ENCODE measurements around the gene RHOD. TPM values are rescaled to one million over a fixed set of nuclear protein-coding genes. Genes with fewer than 3 reads are reported as not detected.

RHOD gene
- 1.2 TPM for polyA plus RNA-seq (2012; ENCODE audit: missing spikeins)

DNA sequence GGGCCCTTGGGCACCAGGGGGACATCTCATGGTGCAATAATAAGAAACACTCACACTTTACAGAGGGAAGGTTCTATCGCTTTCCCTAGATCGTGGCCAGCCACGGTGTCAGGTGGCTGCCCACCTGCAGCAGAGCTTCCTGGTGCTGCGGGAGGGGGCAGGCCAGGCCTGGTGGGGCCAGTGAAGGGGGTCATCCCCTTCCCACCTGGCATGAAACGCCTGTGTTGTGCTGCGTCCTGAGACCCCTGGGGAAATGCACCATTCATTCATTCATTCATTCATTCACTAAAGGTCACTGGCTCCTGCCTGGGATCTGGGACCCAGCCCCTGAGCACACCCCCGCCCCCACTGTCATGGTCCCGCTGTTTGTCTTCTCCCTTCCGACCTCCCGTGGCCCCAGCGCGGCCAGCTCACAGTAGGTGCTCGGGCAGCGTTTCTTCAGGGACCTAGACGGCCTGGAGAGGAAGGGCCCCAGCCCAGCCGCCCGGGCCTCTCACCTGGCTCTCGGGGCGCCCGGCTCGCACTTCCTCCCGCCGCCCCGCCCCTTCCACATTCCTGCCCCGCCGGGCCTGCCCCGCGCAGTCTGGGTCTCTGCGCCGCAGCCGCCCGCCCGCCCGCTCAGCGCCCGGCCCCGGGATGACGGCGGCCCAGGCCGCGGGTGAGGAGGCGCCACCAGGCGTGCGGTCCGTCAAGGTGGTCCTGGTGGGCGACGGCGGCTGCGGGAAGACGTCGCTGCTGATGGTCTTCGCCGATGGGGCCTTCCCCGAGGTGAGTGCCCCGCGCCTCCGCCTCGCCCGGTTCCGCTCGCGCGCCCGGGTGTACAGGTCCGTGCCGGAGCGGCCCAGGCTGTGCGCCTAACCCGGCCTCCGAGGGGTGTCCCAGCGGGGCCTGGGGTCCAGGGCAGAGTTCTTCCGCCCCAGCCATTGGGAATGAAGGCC is at the start of gene RHOD:
Gene RHOD, plus strand, starts transcription at position 581 of the 938 bp plus-strand sequence. Its CDS starts 56 bp downstream, at position 637.
- TF ChIP-seq POLR2AphosphoS5 (IDR thresholded peaks at IDR 0.05; ENCODE audit: low read depth, low read length), result no peak
- TF ChIP-seq POLR2A (IDR thresholded peaks at IDR 0.05; ENCODE audit: low read depth, low read length), result no peak
- TF ChIP-seq TAF1 (IDR thresholded peaks at IDR 0.05; ENCODE audit: borderline replicate concordance, low read depth, low read length), result no peak

GRCh38 chr11:67007126-67007525 is 49.5 kb upstream of the RHOD start:
- no peak for FAIRE-seq

More for the DNA sequence above, at the start of gene RHOD:
- DNase-seq (ENCODE audit: insufficient read length), result peak; percentile 64
- FAIRE-seq, result peak; percentile 83

DNA sequence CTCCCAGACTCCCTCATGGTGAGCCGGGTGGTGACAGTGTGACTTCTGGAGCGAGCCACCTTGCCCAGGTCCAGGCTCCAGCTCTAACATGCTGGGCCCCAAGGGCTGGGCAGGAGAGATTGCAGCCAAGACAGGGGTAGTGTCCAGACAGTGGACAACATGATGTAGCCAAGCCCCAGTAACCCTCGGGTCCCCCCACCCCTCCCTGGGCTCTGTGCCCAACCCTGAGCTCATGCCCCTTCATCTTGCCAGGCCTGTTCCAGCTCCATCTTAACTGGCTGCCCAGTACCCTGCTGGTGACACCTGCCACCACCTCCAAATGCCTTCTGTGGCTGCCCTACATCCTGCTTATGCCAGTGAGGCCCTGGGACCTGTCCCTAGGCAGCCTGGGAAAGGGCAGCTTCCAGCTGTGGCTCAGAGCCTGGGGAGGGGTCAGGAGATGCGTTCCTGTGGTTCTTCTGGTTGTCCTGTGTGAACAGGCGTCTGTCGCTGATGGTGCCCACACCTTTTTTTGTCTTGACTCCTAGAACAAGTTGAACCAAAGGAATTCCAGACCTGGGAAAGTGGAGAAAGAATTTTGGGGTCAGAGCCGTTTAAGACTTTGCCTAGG is 46.2 kb upstream of the RHOD start:
- no peak for FAIRE-seq
- TF ChIP-seq POLR2AphosphoS5 (IDR thresholded peaks at IDR 0.05; ENCODE audit: low read depth, low read length) (no peak), POLR2A (IDR thresholded peaks at IDR 0.05; ENCODE audit: low read depth, low read length) (no peak), TAF1 (IDR thresholded peaks at IDR 0.05; ENCODE audit: borderline replicate concordance, low read depth, low read length) (no peak)

More at GRCh38 chr11:67007126-67007525, 49.5 kb upstream of the RHOD start:
- no peak for DNase-seq (ENCODE audit: insufficient read length)
- TF ChIP-seq TAF1 (IDR thresholded peaks at IDR 0.05; ENCODE audit: borderline replicate concordance, low read depth, low read length) (no peak), POLR2A (IDR thresholded peaks at IDR 0.05; ENCODE audit: low read depth, low read length) (no peak)

GRCh38 chr11:67013511-67014045 is 43.1 kb upstream of the RHOD start:
- TF ChIP-seq POLR2AphosphoS5 (IDR thresholded peaks at IDR 0.05; ENCODE audit: low read depth, low read length) (no peak), TAF1 (IDR thresholded peaks at IDR 0.05; ENCODE audit: borderline replicate concordance, low read depth, low read length) (no peak), POLR2A (IDR thresholded peaks at IDR 0.05; ENCODE audit: low read depth, low read length) (no peak)
- FAIRE-seq (no peak), DNase-seq (ENCODE audit: insufficient read length) (no peak)

More for the DNA sequence above, 46.2 kb upstream of the RHOD start:
- DNase-seq (ENCODE audit: insufficient read length), result no peak

DNA sequence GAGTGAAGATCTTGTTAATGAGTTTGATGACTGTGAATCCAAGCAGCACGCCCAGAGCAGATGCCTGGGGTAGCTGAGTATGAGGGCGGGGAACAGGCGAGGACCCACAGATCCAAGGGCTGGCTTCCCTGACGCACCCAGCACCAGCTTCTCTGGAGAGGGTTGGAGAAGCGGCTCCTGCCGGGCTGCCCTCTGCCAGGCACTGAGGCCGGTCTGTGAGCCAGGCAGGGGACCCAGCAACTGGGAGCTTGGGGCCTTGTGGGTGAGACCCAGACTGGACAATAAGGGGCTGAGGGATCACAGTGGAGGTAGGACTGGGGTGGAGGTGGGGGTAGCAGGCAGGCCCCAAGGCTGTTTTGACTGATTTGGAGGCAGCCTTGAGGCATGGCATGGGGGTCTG is 42.3 kb upstream of the RHOD start:
- DNase-seq (ENCODE audit: insufficient read length) (no peak), FAIRE-seq (no peak)
- TF ChIP-seq TAF1 (IDR thresholded peaks at IDR 0.05; ENCODE audit: borderline replicate concordance, low read depth, low read length), result no peak
- no peak for TF ChIP-seq POLR2A (IDR thresholded peaks at IDR 0.05; ENCODE audit: low read depth, low read length)
- no peak for TF ChIP-seq POLR2AphosphoS5 (IDR thresholded peaks at IDR 0.05; ENCODE audit: low read depth, low read length)

DNA sequence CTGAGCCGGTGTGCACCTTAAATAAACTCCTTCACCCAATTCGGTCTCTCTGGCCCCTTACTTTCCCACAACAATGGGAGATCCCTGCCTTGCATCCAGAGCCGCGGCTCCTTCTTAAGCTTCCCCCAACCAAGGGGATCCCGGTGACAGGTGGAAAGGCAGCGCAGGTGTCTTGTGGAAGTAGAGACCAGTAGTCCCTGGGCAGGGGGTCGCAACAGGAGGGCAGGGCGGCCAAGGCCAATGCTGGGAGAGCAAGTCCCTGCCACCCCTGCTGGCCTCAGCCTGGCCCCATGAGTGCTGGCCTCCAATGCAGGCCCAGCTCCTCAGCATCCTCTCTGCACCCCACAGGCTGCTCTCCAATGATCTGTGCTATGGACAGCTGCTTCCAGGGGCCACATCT is 41.6 kb upstream of the RHOD start:
- FAIRE-seq (no peak), DNase-seq (ENCODE audit: insufficient read length) (no peak)
- TF ChIP-seq TAF1 (IDR thresholded peaks at IDR 0.05; ENCODE audit: borderline replicate concordance, low read depth, low read length), result no peak
- TF ChIP-seq POLR2A (IDR thresholded peaks at IDR 0.05; ENCODE audit: low read depth, low read length), result no peak
- TF ChIP-seq POLR2AphosphoS5 (IDR thresholded peaks at IDR 0.05; ENCODE audit: low read depth, low read length), result no peak

DNA sequence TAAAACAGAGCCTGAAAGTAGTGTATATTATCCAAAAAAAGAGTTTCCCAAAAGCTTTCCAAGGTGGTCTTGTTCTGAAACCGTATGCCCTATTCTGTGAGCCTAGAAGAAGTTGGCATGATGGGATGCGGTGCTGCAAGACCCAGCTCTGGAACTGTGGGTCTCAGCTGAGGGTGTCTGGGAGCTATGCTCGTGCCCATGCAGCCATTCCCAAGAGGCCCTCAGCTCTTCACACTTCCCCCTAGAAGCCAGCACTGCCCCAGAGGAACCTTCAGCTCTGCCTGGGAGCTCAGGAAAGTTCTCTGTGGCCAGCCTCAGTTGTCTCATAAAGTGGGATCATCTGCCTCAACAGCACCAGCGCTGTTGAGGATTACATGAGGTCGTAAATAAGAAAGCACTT is 40.1 kb upstream of the RHOD start:
- no peak for DNase-seq (ENCODE audit: insufficient read length)
- no peak for FAIRE-seq
- TF ChIP-seq POLR2A (IDR thresholded peaks at IDR 0.05; ENCODE audit: low read depth, low read length), result no peak
- no peak for TF ChIP-seq POLR2AphosphoS5 (IDR thresholded peaks at IDR 0.05; ENCODE audit: low read depth, low read length)
- TF ChIP-seq TAF1 (IDR thresholded peaks at IDR 0.05; ENCODE audit: borderline replicate concordance, low read depth, low read length), result no peak

DNA sequence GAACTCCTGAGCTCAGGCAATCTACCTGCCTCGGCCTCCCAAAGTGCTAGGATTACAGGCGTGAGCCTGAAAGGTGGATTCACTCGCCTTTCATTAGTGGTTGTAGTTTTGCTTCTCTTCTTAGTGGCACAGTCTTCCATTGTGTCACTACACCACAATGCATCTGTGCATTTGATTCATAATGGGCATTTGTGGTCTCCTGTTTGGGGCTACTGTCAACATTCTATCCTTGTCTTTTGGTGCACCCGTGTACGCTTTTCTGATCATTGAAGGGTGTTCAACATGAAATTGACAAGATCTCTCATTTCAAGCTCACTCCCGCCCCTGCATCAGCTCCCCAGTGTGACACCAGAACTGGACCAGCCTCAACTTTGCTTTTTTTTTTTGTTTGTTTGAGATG is 35.7 kb upstream of the RHOD start:
- FAIRE-seq, result peak; percentile 83
- DNase-seq (ENCODE audit: insufficient read length), result no peak
- TF ChIP-seq POLR2A (IDR thresholded peaks at IDR 0.05; ENCODE audit: low read depth, low read length) (no peak), POLR2AphosphoS5 (IDR thresholded peaks at IDR 0.05; ENCODE audit: low read depth, low read length) (no peak), TAF1 (IDR thresholded peaks at IDR 0.05; ENCODE audit: borderline replicate concordance, low read depth, low read length) (no peak)

- FAIRE-seq, result peak; percentile 71
- TF ChIP-seq TAF1 (IDR thresholded peaks at IDR 0.05; ENCODE audit: borderline replicate concordance, low read depth, low read length) (no peak), POLR2A (IDR thresholded peaks at IDR 0.05; ENCODE audit: low read depth, low read length) (no peak), POLR2AphosphoS5 (IDR thresholded peaks at IDR 0.05; ENCODE audit: low read depth, low read length) (no peak)
- no peak for DNase-seq (ENCODE audit: insufficient read length)
Measured at GRCh38 chr11:67022341-67022933, 34.2 kb upstream of the RHOD start.

DNA sequence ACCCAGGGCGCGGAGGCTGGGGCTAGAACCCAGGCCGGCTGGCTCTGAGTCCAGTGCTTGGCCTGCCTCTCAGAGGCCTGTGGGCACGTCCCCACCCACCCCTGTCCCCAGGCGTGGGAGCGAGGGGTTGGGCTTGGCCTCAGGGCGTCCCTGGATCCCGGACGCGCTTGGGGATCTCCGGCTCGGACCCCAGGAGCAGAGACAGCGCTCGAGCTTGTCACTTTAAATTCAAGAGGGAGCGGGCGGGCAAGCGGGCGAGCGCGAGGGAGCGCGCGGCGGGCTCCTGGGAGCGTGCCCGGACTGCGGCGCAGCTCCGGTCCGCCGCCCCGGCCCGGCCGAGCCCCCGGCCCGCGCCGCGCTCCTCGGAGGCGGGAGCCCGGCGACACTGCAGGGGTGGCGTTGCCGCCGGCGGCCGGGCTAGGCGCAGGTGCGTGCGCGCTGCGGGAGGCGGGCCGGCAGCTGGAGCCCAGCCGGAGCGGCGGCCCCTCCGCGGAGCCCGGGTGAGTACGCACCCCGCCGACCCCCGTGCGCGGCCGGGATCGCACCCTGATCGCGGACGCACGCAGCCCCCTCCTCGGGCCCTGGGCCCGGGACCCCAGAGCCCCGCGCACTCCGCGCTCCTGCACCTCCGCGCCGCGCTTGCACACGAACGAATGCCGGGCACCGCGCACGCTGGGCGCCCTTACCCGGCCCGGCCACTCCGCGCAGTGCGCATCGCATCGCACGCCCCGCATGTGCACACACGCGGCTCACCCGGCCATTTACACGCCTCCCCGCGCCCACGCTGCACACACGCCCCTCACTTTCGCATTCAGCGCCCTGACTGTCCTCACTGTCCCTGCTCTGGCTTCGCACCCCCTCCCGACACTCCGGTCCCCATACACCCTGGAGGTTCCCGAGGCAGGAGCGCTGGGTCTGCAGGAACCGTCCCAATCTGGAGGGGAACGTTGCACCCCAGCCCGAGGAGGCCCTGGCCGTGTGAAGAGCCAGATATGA is 33.4 kb upstream of the RHOD start, which contains the start of gene SYT12:
Gene SYT12, plus strand, starts transcription at position 174 of the 996 bp plus-strand sequence. CDS start 7,011 bp downstream, outside the sequence.
- DNase-seq (ENCODE audit: insufficient read length) (no peak), FAIRE-seq (no peak)
- TF ChIP-seq TAF1 (IDR thresholded peaks at IDR 0.05; ENCODE audit: borderline replicate concordance, low read depth, low read length) (no peak), POLR2A (IDR thresholded peaks at IDR 0.05; ENCODE audit: low read depth, low read length) (no peak), POLR2AphosphoS5 (IDR thresholded peaks at IDR 0.05; ENCODE audit: low read depth, low read length) (no peak)
